Activated CD4-positive, CD25-positive, alpha-beta regulatory T cell treated with anti-CD3 and anti-CD28 coated beads, Interleukin-2, amount 50 U/mL, for 72 hours (primary cell): ENCODE measurements around the gene OGDH.
A peak's percentile ranks its signal among the peaks of the same experiment; 100 is the strongest.

ENCODE experiments used
- DNase-seq: peaks from one replicate; pipeline ENCODE4 v3.0.0; 2021

The OGDH gene

GRCh38 chr7:44618753-44619152 is 12.3 kb downstream of the OGDH start:
- DNase-seq = no peak

- no peak for DNase-seq
Measured at GRCh38 chr7:44621034-44621749, 14.8 kb downstream of the OGDH start.

- DNase-seq = no peak
Measured at GRCh38 chr7:44621750-44622103, 15.3 kb downstream of the OGDH start.

GRCh38 chr7:44622342-44623151 is 16.1 kb downstream of the OGDH start:
- no peak for DNase-seq

DNA sequence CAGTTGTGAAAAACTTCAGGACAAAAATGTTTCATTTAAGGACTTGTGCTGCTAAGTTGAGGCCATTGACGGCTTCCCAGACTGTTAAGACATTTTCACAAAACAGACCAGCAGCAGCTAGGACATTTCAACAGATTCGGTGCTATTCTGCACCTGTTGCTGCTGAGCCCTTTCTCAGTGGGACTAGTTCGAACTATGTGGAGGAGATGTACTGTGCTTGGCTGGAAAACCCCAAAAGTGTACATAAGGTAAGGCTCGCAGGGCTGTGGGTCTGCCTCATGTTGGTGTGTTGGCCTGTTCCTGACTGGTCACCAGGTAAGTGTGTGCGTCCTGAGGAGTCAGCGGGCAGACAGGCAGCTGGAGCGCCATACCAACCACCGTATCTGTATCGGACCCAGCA is 17.9 kb downstream of the OGDH start:
- DNase-seq = no peak

DNA sequence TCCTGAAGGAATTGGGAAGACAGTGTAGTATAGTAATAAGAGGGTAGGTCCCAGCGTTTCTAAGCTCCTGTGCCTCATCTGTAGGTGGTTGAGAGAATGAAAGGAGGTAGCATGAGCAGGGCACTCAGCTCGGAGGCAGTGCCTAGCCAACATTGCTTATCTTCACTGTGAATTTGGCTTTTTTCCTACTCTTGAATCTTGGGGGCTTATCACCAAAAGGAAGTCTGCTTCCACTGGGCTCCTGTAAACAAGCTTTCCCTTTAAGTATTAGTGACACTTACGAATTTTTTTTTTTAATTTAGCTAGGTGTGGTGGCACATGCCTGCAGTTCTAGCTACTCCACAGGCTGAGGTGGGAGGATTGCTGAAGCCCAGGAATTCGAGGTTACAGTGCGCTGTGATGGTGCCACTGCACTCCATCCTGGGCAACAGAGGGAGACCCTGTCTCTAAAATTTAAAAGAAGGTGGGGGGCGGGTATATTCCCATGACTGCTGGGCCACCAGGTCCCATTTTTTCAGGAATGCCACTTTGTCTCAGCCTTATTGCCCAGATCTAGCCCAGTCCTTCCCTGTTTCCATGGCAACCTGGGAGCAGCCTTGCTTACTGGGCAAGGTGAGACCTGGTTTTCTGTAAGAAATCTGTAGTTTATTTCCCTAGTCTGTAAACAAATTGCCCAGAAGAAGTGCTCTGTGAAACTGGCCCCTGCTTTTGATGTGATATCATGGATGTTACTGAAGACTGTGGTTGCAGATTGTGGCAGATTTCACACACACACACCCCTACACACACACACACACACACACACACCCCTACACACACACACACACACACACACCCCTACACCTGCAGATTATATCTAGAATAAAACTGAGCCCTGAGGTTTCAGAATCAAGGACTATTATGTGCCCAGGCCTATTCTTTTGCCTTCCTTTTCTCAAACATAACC is 19.4 kb downstream of the OGDH start:
- no peak for DNase-seq

- DNase-seq = no peak
Measured at GRCh38 chr7:44626620-44627019, 20.2 kb downstream of the OGDH start.

DNA sequence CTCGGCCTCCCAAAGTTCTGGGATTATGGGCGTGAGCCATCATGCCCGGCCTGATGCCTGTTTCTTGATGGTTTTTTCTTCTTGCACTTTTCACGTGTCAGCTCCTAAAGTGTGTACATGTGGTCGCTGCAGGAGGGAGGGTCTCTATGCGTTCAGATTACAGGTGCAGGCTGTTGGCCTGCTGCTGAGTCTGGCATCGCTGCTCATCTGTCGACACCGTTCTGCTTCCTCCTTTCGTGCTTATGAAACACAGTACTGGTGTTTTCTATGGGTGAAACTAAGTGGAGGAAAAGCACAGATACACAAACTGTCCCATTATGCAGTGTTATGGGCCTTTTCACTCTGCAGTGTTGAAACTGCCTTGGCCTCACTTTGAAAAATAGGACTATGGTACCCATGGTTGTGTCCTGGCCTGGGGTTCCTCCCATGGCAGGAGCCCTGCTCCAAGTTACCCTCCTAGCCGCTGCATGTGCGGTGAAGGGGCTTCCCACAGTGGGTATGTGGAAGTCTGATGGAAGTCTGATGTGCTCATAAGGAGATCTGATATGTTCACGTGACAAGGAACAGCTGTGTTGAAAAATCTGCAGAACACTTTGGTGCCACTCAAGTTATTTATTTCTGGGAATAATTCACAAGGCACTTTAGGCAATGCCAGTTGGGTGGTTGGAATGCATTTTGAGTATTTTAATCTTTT is 23.5 kb downstream of the OGDH start:
- DNase-seq = no peak

DNA sequence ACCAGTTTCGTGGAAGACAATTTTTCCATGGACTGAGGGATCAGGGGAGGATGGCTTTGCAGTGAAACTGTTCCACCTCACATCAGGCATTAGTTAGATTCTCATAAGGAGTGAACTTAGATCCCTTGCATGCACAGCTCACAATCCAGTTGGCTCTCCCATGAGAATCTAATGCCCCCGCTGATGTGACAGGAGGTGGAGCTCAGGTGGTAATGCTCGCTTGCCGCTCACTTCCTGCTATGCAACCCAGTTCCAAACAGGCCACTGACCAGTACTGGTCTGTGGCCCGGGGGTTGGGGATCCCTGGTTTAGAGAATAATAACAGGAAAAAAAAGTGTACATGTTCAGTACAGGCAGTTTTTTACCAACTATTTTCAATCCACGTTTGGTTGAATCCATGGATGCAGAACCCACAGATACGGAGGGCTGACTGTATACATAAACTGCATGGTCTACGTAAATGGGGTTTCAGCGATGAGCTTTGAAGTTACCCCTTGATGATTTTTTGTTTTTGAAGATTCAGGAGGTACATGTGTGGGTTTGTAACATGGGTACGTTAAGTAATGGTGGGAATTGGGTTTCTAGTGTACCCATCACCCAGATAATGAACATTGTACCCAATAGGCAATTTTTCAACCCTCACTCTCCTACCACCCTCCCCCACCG is 24.5 kb downstream of the OGDH start:
- no peak for DNase-seq

DNA sequence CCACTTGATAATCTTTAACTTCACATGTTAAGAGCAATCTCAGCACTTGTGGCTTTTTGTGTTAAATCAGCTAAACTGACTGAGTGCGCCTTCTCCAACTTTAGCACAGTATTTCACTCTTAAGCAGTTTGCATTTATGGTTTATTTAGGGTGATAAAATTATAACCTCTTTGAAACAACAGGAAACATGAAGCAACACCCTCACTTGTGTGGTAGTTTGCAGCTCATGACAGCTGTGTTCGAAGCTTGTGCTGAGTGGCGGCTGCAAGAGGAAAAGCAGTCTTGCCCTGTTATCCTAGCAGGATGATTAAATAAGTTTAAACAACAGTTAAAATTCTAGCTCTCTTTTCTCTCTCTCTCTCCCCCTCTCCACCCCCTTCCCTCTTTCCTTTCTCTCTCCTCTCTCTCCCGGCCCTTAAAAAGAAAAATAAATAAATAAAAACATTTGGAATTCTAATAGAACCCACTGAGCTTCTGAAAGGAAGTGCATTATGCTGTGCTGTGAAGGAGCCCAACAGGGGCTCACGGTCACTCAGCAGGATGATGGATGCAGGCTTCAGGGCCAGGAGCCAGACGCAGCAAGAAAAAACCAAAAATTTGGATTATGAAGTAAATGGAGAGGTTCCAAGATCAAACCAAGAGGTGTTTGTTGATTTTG is 25.2 kb downstream of the OGDH start:
- DNase-seq = no peak

DNA sequence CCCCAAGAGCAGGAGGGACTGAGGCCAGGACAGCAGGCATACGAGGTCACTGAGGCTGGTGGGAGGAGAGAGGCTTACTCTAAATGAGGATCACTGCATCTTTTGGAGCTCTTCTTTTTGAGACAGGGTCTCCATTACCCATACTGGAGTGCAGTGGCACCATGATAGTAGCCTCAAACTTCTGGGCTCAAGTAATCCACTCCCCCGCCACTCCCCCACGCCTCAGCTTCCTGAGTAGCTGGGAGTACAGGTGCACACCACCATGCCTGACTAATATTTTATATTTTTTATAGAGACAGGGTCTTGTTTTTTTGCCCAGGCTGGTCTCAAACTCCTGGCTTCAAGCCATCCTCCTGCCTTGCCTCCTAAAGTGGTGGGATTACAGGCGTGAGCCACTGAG is 25.8 kb downstream of the OGDH start:
- DNase-seq = no peak

DNA sequence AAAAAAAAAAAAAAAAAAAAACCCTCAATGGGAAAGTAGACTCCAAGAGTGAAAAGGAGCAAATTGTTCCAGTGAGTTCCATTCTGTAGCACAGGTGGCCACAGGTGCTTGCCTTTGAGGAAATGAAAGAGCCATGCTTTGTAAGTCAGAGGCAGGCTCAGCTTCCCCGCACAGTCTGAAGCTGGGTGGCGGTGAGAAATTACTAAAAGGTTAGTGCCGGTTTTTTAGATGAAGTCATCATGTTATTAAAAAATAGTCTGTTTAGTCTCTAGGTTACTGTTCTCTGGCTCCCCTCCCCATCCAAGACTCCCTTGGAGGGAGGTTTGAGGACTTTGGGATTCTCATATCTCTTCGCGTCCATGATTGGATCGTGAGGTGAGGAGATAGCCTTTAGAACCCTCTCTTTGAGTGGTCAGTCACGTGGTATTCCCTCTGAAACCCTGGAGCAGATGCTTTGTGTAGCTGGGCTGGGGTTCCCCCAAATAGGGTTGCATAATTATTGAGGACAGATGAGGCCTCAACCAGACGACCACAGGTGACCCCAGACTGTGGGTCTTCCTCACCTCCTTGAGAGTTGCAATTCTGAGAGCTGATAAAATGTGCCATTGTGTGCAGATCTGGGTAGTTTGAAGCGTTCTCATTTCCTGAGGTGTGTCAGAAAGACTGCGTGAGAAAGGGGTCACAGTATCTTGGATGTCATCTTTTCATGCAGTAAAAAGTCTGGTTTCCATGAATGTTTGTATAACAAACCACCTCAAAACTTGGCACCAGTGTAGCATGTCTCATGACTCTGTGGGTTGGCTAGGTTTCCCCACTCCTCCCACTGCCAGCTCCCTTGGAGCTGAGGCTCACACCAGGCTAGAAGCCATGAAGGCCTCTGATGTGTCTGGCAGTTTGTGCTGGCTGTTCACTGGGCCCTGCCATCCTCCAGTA is 27.1 kb downstream of the OGDH start:
- peak; percentile 45 for DNase-seq

DNA sequence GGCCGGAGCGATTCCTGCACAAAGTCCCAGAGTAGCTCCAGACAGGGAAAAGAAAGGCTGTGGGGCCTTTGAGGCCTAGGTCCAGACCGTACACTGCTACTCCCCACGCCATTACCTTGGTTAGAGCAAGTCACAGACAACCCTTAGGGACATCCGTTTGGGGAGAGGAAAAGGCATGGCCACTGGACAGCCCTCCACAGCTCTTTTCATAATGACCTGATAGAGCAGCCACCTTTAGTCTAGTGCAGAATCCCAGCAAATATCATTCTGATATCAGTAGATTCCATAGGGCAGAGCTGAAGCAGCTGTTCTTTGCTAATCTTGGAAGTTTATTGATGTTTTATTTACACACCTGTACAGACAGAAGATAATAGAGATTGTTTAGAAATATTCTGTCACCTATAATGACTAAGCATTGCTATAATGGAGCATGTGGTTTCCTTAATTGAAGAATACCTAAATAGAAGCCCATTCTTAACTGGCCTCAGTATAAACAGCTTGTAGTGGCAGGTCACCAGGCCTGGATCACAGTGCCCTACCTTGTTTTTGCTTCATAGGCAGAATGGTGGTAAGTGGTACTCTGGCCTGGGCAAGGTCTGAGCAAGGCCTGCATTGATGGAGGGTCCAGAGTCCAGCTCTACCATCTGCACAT is 27.9 kb downstream of the OGDH start:
- DNase-seq = no peak

DNA sequence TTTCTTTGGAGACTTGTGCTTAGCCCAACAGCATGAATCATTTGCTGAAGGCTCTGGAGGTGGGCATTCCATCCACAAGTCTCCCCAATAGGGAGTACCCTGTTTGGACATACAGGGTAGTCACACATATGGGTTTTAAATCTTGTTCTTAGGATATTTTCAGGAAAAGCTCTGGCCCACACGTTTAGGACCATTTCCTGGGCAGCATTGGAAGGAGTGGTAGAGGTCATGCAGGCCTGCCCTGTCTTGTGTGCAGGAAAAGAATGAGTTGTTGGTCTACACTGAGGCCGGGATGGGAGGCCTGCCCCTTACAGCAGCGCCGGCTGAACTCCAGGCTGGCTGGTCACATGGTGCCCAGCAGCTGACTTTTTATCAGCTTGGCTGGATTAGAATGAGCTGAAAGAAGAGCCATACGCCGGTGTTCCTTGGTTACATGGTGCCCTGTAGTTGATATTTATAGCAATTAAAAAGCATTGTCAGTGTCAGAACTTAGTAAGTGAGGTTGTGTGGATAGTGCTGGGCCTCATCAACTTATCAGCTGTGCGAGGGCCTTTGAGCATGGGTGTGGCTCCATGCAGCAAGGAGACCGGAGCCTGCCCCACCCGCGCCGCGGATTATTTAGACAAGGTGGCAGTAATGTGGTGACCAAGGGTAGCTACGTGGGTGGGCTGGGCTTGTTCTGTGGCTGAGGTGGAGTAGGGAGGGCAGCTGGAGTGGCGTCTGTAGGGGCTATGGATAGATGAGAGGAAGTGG is 28.6 kb downstream of the OGDH start:
- no peak for DNase-seq

DNA sequence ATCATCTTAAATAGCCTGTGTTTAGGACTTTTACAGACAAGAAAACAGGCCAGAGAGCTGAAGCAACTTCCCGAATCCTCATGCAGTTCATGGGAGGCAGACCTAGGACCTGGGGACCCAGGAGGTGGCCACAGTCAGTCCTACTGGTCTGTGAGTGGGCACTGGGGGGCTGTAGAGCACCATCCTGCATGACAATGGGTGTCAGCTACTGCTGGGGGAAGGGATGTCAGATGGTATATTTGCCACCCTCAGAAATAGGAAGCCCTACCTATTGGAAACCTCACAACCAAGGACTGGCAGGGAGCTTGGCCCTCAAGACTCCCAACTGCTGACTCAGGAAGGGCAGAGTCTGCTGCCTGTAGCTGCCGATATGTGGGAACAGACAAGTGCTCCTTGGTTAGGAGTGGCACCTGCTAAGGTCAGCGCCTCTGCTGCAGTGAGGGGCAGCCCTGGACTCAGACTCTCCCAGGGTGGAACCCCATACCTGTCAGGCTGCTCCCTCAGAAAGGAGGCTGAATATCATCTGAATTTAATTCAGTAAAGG is 29.7 kb downstream of the OGDH start:
- no peak for DNase-seq

GRCh38 chr7:44636926-44637325 is 30.5 kb downstream of the OGDH start:
- no peak for DNase-seq

DNA sequence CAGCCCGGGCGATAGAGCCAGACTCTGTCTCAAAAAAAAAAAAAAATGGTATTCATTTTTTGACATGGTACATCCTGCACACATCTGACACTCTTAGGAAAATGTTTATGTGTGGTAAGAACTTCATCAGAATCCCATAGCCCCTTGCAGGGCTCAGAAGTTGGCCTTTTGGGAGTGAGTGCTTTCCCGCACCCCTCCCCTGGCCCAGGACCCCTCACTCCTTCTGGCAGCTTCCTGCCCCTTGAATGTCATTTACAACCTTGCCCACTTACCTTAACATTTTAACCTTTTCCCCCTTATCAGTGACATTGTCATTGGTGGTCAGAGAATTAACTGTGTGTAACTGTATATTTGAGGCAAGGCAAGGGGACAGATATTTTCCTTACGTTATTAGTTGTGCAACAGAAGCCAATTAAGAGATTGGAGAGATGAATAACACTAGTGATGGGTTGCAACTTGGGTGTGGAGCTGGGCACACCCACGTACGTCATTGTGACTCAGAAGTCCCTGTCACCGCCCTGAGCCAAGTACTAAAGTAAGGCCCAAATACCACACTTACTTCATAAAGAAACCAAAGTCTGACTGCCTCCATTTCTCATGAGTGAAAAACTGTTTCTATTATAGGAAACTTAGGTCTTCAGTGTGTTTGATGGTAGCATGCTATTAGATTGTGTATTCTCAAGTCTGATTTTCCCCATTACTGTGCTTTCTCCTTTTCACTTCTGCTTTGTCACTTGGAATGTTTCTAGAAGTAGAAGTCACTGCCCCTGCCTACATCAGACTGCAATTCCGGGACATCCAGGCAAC is 31.6 kb downstream of the OGDH start:
- DNase-seq = peak; percentile 63
